ENCODE measurements around the gene CCL27. TPM values are rescaled to one million over a fixed set of nuclear protein-coding genes. Genes with fewer than 3 reads are reported as not detected.

CCL27 gene
- total and polyA plus RNA-seq, 8 donors: 0.58 to 1.3 TPM; not detected in 6

DNA sequence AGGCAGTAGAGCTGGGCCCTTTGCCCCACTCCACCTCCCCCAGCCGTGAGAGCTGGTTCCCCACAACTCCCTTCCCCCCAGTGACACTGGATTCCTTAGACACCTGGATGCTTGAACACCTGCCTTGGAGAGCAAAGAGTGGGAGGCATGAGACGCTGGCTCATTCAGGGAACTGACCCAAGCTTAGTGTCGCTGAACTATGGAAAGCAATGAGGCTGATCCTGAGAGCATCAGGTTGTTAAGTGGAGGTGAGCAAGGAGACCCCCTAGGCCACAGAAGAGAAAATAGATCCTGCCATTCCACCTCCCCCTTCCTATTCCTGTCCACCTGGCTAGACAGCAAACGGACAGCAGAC is 26.6 kb upstream of the CCL27 start:
- no peaks in the 10 kb centered on the region for H3K9me3 ChIP-seq
- H3K27me3 ChIP-seq: no peaks in the 10 kb centered on the region
- H3K27ac ChIP-seq: no peak overlapping the region
- H3K4me3 ChIP-seq: no peak overlapping the region
- DNase-seq: no peak
- H3K36me3 ChIP-seq: no peaks in the 10 kb centered on the region
- WGBS, 5 donors: 45 to 73% (median 67%) methylated on average over 4 of the region's 4 CpGs
- intact Hi-C loops (cut with DNase I; ENCODE audit: low total_unique reads): no loop called here
- TF ChIP-seq EP300 (IDR thresholded peaks at IDR 0.05) (no peak), POLR2A (IDR thresholded peaks at IDR 0.05) (no peak), POLR2AphosphoS5 (IDR thresholded peaks at IDR 0.05) (no peak), CTCF (IDR thresholded peaks at IDR 0.05) (no peak)
- peaks cover 0 to 16% (median 13%) of the 10 kb centered on the region in 4 donors for H3K4me1 ChIP-seq

GRCh38 chr9:34688329-34689115 is 26.1 kb upstream of the CCL27 start:
- Histone ChIP-seq H3K27ac (no peak overlapping the region), H3K4me3 (no peak overlapping the region), H3K4me1 (peaks cover 0 to 16% (median 13%) of the 10 kb centered on the region in 4 donors), H3K36me3 (no peaks in the 10 kb centered on the region), H3K9me3 (no peaks in the 10 kb centered on the region), H3K27me3 (no peaks in the 10 kb centered on the region)
- TF ChIP-seq CTCF (IDR thresholded peaks at IDR 0.05) (no peak), EP300 (IDR thresholded peaks at IDR 0.05) (no peak), POLR2AphosphoS5 (IDR thresholded peaks at IDR 0.05) (no peak), POLR2A (IDR thresholded peaks at IDR 0.05) (no peak)
- WGBS, 5 donors: 52 to 63% (median 62%) methylated on average over 5 of the region's 5 CpGs
- no peak for DNase-seq
- intact Hi-C loops (cut with DNase I; ENCODE audit: low total_unique reads): no loop called here

DNA sequence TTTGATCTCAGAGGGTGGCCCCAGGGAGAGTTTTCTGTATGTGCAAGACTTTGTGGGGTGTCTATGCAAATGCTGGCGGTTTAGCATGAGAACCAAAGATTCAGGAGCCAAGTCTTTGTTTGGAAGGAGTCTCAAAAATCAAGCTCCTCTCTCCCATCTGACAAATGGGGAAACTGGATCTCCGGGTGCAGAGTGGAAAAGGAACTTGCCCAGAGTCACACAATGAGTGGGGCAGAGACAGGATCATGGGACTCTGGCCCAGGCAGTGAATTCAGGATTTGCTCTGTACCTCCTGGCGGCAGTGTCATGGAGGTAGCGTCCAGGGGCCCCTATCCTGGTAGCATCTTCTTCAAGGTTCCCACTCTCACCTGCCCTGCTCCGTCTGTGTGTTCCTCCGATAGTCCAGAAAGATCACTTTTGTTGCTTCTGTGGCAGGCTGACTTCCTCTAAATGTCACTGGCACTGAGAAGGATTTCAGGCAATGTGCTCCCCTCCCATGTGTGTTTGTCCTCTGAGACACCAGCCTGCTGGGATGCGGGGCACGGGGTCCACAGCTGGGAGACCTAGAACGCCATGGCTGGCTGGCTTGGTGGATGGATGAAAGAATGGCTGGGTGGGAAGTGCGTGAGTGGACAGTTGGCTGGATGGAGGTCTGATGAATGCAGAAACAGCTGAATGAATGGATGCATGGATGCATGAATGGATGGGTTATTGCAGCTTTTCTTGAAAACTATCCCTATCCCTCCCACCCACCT is 25.0 kb upstream of the CCL27 start:
- Histone ChIP-seq H3K4me1 (peaks cover 0 to 16% (median 13%) of the 10 kb centered on the region in 4 donors), H3K27me3 (no peaks in the 10 kb centered on the region), H3K36me3 (no peaks in the 10 kb centered on the region), H3K9me3 (no peaks in the 10 kb centered on the region), H3K27ac (no peak overlapping the region), H3K4me3 (no peak overlapping the region)
- no peak for DNase-seq
- 79 to 90% (median 86%) methylated on average over 10 of the region's 10 CpGs for WGBS, 5 donors
- no peak for TF ChIP-seq CTCF (IDR thresholded peaks at IDR 0.05)
- TF ChIP-seq POLR2A (IDR thresholded peaks at IDR 0.05): no peak
- no peak for TF ChIP-seq POLR2AphosphoS5 (IDR thresholded peaks at IDR 0.05)
- TF ChIP-seq EP300 (IDR thresholded peaks at IDR 0.05): no peak
- intact Hi-C loops (cut with DNase I; ENCODE audit: low total_unique reads): no loop called here

- H3K4me1 ChIP-seq: peaks cover 0 to 14% (median 13%) of the 10 kb centered on the region in 4 donors
- no peaks in the 10 kb centered on the region for H3K27me3 ChIP-seq
- TF ChIP-seq POLR2A (IDR thresholded peaks at IDR 0.05) (no peak), EP300 (IDR thresholded peaks at IDR 0.05) (no peak), POLR2AphosphoS5 (IDR thresholded peaks at IDR 0.05) (no peak), CTCF (IDR thresholded peaks at IDR 0.05) (no peak)
- peaks cover 0 to 2% (median under 1%) of the 10 kb centered on the region in 4 donors for H3K36me3 ChIP-seq
- WGBS, 5 donors: 47 to 71% (median 67%) methylated on average over 1 of the region's 1 CpG
- H3K27ac ChIP-seq: no peak overlapping the region
- intact Hi-C loops (cut with DNase I; ENCODE audit: low total_unique reads): no loop called here
- H3K9me3 ChIP-seq: no peaks in the 10 kb centered on the region
- no peak overlapping the region for H3K4me3 ChIP-seq
- no peak for DNase-seq
These were observed 24.3 kb upstream of the CCL27 start for GRCh38 chr9:34686732-34687131.
